Neural cell (in vitro differentiated cells): ENCODE results near the gene SEC14L3. TPM values are rescaled to one million over a fixed set of nuclear protein-coding genes. Genes with fewer than 3 reads are reported as not detected.

Experiments used
- H2AFZ ChIP-seq: fragments of 200-600, 300-800 bp; sonication (generic), shearing (Covaris generic); 2 replicates; pipeline ENCODE4 v1.6.0; 2014; ENCODE audit warnings: low read depth, mild to moderate bottlenecking, antibody characterized with exemption, low read length, moderate library complexity
- H3F3A ChIP-seq: fragments of 200-600 bp; shearing (Covaris generic); 2 replicates; pipeline ENCODE4 v1.6.1; 2016; ENCODE audit warnings: mild to moderate bottlenecking, moderate library complexity, mixed read lengths, antibody characterized with exemption, low read length; ENCODE audit not compliant: insufficient read depth, poor library complexity, severe bottlenecking
- H3K27ac ChIP-seq: fragments of 200-600, 300-800 bp; sonication (generic), shearing (Covaris generic); 2 replicates; pipeline ENCODE4 v1.5.1; 2014; ENCODE audit warnings: mild to moderate bottlenecking, low read length, moderate library complexity
- H3K27me3 ChIP-seq: fragments of 300-800, 200-600 bp; sonication (generic), shearing (Covaris generic); 2 replicates; pipeline ENCODE4 v1.6.0; 2014; ENCODE audit warnings: mild to moderate bottlenecking, low read depth, low read length, moderate library complexity; ENCODE audit not compliant: insufficient read depth
- H3K36me3 ChIP-seq: fragments of 300-800, 200-600 bp; sonication (generic), shearing (Covaris generic); 2 replicates; pipeline ENCODE4 v1.5.1; 2014; ENCODE audit warnings: mild to moderate bottlenecking, antibody characterized with exemption, low read length, moderate library complexity; ENCODE audit not compliant: insufficient read depth
- H3K4me2 ChIP-seq: fragments of 300-800, 200-600 bp; sonication (generic), shearing (Covaris generic); 2 replicates; pipeline ENCODE4 v1.6.0; 2014; ENCODE audit warnings: mild to moderate bottlenecking, low read length
- H3K4me3 ChIP-seq: fragments of 300-800, 200-600 bp; sonication (generic), shearing (Covaris generic); 2 replicates; pipeline ENCODE4 v1.5.1; 2014; ENCODE audit warnings: mild to moderate bottlenecking, low read length, moderate library complexity
- H3K79me2 ChIP-seq: fragments of 200-600 bp; shearing (Covaris generic); replicated peaks from 2 replicates; pipeline ENCODE4 v1.6.0; 2014; ENCODE audit warnings: mild to moderate bottlenecking, low read length, moderate library complexity; ENCODE audit not compliant: insufficient read depth
- H3K9ac ChIP-seq: fragments of 300-800, 200-600 bp; sonication (generic), shearing (Covaris generic); 2 replicates; pipeline ENCODE4 v1.6.1; 2016; ENCODE audit warnings: mild to moderate bottlenecking, low read length, mixed read lengths
- H3K9me2 ChIP-seq: fragments of 200-600 bp; shearing (Covaris generic); 2 replicates; pipeline ENCODE4 v1.6.1; 2016; ENCODE audit warnings: mild to moderate bottlenecking, low read length, mixed read lengths; ENCODE audit not compliant: insufficient read depth
- H3K9me3 ChIP-seq: fragments of 200-600, 300-800 bp; sonication (generic), shearing (Covaris generic); 2 replicates; pipeline ENCODE4 v1.6.1; 2016; ENCODE audit warnings: mild to moderate bottlenecking, mixed run types, low read length, moderate library complexity, mixed read lengths
- H4K20me1 ChIP-seq: fragments of 200-600 bp; shearing (Covaris generic); 2 replicates; pipeline ENCODE4 v1.6.1; 2016; ENCODE audit warnings: mild to moderate bottlenecking, mixed run types; ENCODE audit not compliant: insufficient read depth
- CTCF ChIP-seq: fragments of 450-650 bp; IDR thresholded peaks from 2 replicates; pipeline ENCODE4 v1.5.1; 2014; ENCODE audit warnings: antibody characterized with exemption, mild to moderate bottlenecking, moderate library complexity; ENCODE audit not compliant: poor library complexity, severe bottlenecking
- EP300 ChIP-seq: fragments of 450-650 bp; conservative IDR thresholded peaks from 2 replicates; pipeline ENCODE4 v1.6.1; 2014; ENCODE audit warnings: antibody characterized with exemption, mild to moderate bottlenecking, moderate library complexity; ENCODE audit not compliant: poor library complexity, severe bottlenecking
- EZH2 ChIP-seq: fragments of 200-600, 300-800 bp; shearing (Covaris generic), sonication (generic); IDR thresholded peaks from 2 replicates; pipeline ENCODE4 v1.6.1; 2014; ENCODE audit warnings: antibody characterized with exemption, low read length, borderline replicate concordance, mild to moderate bottlenecking; ENCODE audit not compliant: insufficient read depth, poor library complexity, severe bottlenecking
- MXI1 ChIP-seq: fragments of 450-650 bp; conservative IDR thresholded peaks from 2 replicates; pipeline ENCODE4 v1.6.1; 2014; ENCODE audit warnings: antibody characterized with exemption, mild to moderate bottlenecking; ENCODE audit not compliant: poor library complexity, severe bottlenecking
- POLR2AphosphoS5 ChIP-seq: IDR thresholded peaks from 2 replicates; pipeline ENCODE4 v1.6.1; 2012
- RAD21 ChIP-seq: fragments of 450-650 bp; conservative IDR thresholded peaks from 2 replicates; pipeline ENCODE4 v1.6.1; 2014; ENCODE audit warnings: antibody characterized with exemption, mild to moderate bottlenecking, moderate library complexity
- REST ChIP-seq: IDR thresholded peaks from 2 replicates; pipeline ENCODE4 v1.6.1; 2012; ENCODE audit warnings: borderline replicate concordance
- SMC3 ChIP-seq: fragments of 450-650 bp; conservative IDR thresholded peaks from 2 replicates; pipeline ENCODE4 v1.6.1; 2014; ENCODE audit warnings: antibody characterized with exemption, mild to moderate bottlenecking, moderate library complexity; ENCODE audit not compliant: poor library complexity
- TAF1 ChIP-seq: IDR thresholded peaks from 2 replicates; pipeline ENCODE4 v1.6.1; 2012; ENCODE audit warnings: low read depth
- polyA plus RNA-seq: library from polyadenylated mRNA; depleted of rRNA; stranded (reverse); fragments of >200 nt; gene quantifications from 2 replicates; pipeline ENCODE4 v1.2.3, GENCODE V29; 2014

Gene SEC14L3
- polyA plus RNA-seq, 1 donor from 2014 or later: not detected

- Histone ChIP-seq H3K4me3 (no peak overlapping the region), H3K9me2 (no peaks in the 10 kb centered on the region), H3K9ac (no peak overlapping the region), H3K27ac (no peak overlapping the region), H3K27me3 (no peaks in the 10 kb centered on the region), H3K79me2 (no peaks in the 10 kb centered on the region), H3F3A (no peaks in the 10 kb centered on the region), H2AFZ (no peak overlapping the region), H3K36me3 (no peaks in the 10 kb centered on the region), H3K9me3 (no peaks in the 10 kb centered on the region), H4K20me1 (no peaks in the 10 kb centered on the region), H3K4me2 (no peak overlapping the region)
- TF ChIP-seq SMC3 (no peak), CTCF (no peak), EP300 (no peak), RAD21 (no peak), EZH2 (no peak), MXI1 (no peak)
Measured at GRCh38 chr22:30472994-30473720, 1.3 kb upstream of the SEC14L3 start.

- Histone ChIP-seq H3F3A (no peaks in the 10 kb centered on the region), H3K9me2 (no peaks in the 10 kb centered on the region), H3K9ac (no peak overlapping the region), H3K4me3 (no peak overlapping the region), H3K9me3 (no peaks in the 10 kb centered on the region), H3K79me2 (no peaks in the 10 kb centered on the region), H3K4me2 (no peak overlapping the region), H3K27me3 (no peaks in the 10 kb centered on the region), H3K27ac (no peak overlapping the region), H2AFZ (no peak overlapping the region), H4K20me1 (no peaks in the 10 kb centered on the region), H3K36me3 (no peaks in the 10 kb centered on the region)
- TF ChIP-seq SMC3 (no peak), EZH2 (no peak), POLR2AphosphoS5 (no peak), CTCF (no peak), EP300 (no peak), REST (no peak), RAD21 (no peak), MXI1 (no peak), TAF1 (no peak)
Measured at GRCh38 chr22:30470655-30471054, 1.2 kb downstream of the SEC14L3 start.
